ENCODE data around the gene OR2S2. TPM values are rescaled to one million over a fixed set of nuclear protein-coding genes. Genes with fewer than 3 reads are reported as not detected.
A peak's percentile ranks its signal among the peaks of the same experiment; 100 is the strongest.
"Not testable (repeated sequence)": the region's sequence is repeated elsewhere in the genome, so short reads cannot be mapped to it uniquely, and the experiment has no call there.

OR2S2 gene
- total RNA-seq, 2 experiments from 2014 or later, result not detected

DNA sequence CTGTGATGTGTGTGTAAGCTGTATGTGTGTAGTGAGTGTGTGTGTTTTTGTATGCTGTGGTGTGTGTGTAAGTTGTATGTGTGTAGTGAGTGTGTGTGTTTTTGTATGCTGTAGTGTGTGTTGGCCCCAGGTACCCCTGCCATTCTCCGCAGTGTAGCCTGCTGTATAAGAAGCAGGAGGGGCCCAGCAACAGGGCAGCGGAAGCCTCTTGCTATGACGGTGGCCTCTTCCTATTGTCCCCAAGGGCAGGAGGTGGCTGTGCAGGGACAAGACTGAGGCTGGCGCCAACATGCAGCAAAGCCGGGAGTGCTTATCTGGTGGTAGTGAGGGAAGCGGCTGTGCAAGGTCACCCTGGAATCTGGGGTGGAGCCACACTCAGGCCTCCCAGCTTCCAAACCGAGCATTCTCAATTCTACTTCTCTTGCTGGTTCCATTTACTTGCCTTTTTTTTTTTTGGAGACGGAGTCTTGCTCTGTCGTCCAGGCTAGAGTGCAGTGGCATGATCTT lies 43.6 kb downstream of the OR2S2 start:
- H3K36me3 ChIP-seq (ENCODE audit: insufficient read depth, low read length), result no peaks in the 10 kb centered on the region
- H3K79me2 ChIP-seq (ENCODE audit: insufficient read depth, low read depth, low read length), result no peaks in the 10 kb centered on the region
- 0 out of 2 replicates have a peak, but pooled peaks cover 3% of the 10 kb centered on the region for H3K9me3 ChIP-seq (ENCODE audit: low read length)
- no peaks in the 10 kb centered on the region for H4K20me1 ChIP-seq (ENCODE audit: insufficient read depth, low read length)
- H3K27ac ChIP-seq (ENCODE audit: low read depth, low read length, poor library complexity, severe bottlenecking), result no peak overlapping the region
- DNase-seq (ENCODE audit: low spot score), result peak; percentile 10
- TF ChIP-seq, protein P1, sequence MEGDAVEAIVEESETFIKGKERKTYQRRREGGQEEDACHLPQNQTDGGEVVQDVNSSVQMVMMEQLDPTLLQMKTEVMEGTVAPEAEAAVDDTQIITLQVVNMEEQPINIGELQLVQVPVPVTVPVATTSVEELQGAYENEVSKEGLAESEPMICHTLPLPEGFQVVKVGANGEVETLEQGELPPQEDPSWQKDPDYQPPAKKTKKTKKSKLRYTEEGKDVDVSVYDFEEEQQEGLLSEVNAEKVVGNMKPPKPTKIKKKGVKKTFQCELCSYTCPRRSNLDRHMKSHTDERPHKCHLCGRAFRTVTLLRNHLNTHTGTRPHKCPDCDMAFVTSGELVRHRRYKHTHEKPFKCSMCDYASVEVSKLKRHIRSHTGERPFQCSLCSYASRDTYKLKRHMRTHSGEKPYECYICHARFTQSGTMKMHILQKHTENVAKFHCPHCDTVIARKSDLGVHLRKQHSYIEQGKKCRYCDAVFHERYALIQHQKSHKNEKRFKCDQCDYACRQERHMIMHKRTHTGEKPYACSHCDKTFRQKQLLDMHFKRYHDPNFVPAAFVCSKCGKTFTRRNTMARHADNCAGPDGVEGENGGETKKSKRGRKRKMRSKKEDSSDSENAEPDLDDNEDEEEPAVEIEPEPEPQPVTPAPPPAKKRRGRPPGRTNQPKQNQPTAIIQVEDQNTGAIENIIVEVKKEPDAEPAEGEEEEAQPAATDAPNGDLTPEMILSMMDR (conservative IDR thresholded peaks at IDR 0.05; ENCODE audit: low read length), result no peak
- no peak for TF ChIP-seq EZH2phosphoT487 (IDR thresholded peaks at IDR 0.05; ENCODE audit: borderline replicate concordance, low read depth, low read length)
- ChIA-PET POLR2A (interaction anchor here (1.1 kb wide), 1 partner anchor 226 kb away, joined by 3 read pairs; no protein-coding TSS in a partner anchor), CTCF (ENCODE audit: unreplicated experiment) (no interaction called here)
- H3K4me1 ChIP-seq (ENCODE audit: insufficient read depth, low read length, poor library complexity, severe bottlenecking), result peaks cover 4% of the 10 kb centered on the region
- H2AFZ ChIP-seq (ENCODE audit: low read length), result no peak overlapping the region
- intact Hi-C loops (cut with micrococcal nuclease; ENCODE audit: unreplicated experiment), result no loop called here
- BruUV-seq (replicated peaks), result no TSS peak
- H3K4me3 ChIP-seq (ENCODE audit: low read depth, low read length, poor library complexity, severe bottlenecking), result no peak overlapping the region
- H3K9me2 ChIP-seq (ENCODE audit: insufficient read depth, low read length), result no peaks in the 10 kb centered on the region
- no peak overlapping the region for H3K4me2 ChIP-seq (ENCODE audit: low read length)

DNA sequence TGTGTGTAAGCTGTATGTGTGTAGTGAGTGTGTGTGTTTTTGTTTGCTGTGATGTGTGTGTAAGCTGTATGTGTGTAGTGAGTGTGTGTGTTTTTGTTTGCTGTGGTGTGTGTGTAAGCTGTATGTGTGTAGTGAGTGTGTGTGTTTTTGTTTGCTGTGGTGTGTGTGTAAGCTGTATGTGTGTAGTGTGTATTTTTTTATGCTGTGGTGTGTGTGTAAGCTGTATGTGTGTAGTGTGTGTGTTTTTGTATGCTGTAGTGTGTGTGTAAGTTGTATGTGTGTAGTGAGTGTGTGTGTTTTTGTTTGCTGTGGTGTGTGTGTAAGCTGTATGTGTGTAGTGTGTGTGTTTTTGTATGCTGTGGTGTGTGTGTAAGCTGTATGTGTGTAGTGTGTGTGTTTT lies 44.5 kb downstream of the OR2S2 start:
- H3K27ac ChIP-seq (ENCODE audit: low read depth, low read length, poor library complexity, severe bottlenecking); BruUV-seq (replicated peaks); H3K4me3 ChIP-seq (ENCODE audit: low read depth, low read length, poor library complexity, severe bottlenecking); H3K4me2 ChIP-seq (ENCODE audit: low read length); H3K4me1 ChIP-seq (ENCODE audit: insufficient read depth, low read length, poor library complexity, severe bottlenecking); DNase-seq (ENCODE audit: low spot score); H3K36me3 ChIP-seq (ENCODE audit: insufficient read depth, low read length); H2AFZ ChIP-seq (ENCODE audit: low read length); H3K9me2 ChIP-seq (ENCODE audit: insufficient read depth, low read length); H4K20me1 ChIP-seq (ENCODE audit: insufficient read depth, low read length); H3K9me3 ChIP-seq (ENCODE audit: low read length); intact Hi-C loops (cut with micrococcal nuclease; ENCODE audit: unreplicated experiment); CTCF ChIA-PET (ENCODE audit: unreplicated experiment); H3K79me2 ChIP-seq (ENCODE audit: insufficient read depth, low read depth, low read length): not testable (repeated sequence)
- POLR2A ChIA-PET, result interaction anchor here (0.6 to 1.1 kb wide), 2 partner anchors 17 to 25 kb away, joined by 3 to 4 read pairs; no protein-coding TSS in a partner anchor

DNA sequence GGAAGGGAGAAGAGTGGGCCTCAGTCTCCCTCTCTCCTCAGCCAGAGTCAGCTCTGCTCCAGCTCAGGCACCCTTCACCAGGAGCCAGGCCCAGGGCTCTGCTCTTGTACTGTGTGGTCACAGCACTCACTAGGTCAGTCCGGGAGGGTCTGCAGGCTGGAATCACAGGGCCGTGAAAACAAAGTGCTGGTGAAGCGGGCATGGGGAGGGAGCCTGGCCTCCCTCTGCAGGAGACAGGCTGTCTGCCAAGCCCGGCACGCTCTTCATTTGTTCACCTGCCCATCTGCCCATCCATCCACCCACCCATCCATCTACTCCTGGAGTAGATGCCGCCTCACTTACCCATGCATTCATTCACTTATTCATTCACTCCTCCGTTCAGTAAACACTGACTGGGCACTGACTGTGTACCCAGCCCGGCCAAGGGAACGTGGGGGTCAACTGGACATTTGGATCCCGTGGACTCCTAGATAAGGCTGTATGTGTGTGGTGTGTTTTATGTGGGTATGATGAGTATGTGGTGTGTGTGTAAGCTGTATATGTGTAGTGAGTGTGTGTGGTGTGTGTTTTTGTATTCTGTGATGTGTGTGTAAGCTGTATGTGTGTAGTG lies 45.1 kb downstream of the OR2S2 start:
- H3K4me3 ChIP-seq (ENCODE audit: low read depth, low read length, poor library complexity, severe bottlenecking), result no peak overlapping the region
- intact Hi-C loops (cut with micrococcal nuclease; ENCODE audit: unreplicated experiment), result no loop called here
- no peak for DNase-seq (ENCODE audit: low spot score)
- no peak overlapping the region for H3K27ac ChIP-seq (ENCODE audit: low read depth, low read length, poor library complexity, severe bottlenecking)
- peaks cover 4% of the 10 kb centered on the region for H3K4me1 ChIP-seq (ENCODE audit: insufficient read depth, low read length, poor library complexity, severe bottlenecking)
- H4K20me1 ChIP-seq (ENCODE audit: insufficient read depth, low read length), result no peaks in the 10 kb centered on the region
- no TSS peak for BruUV-seq (replicated peaks)
- H3K36me3 ChIP-seq (ENCODE audit: insufficient read depth, low read length), result no peaks in the 10 kb centered on the region
- H3K79me2 ChIP-seq (ENCODE audit: insufficient read depth, low read depth, low read length), result no peaks in the 10 kb centered on the region
- ChIA-PET POLR2A (interaction anchor here (0.6 to 1.1 kb wide), 2 partner anchors 17 to 24 kb away, joined by 3 to 4 read pairs; no protein-coding TSS in a partner anchor), CTCF (ENCODE audit: unreplicated experiment) (no interaction called here)
- no peak for TF ChIP-seq EZH2phosphoT487 (IDR thresholded peaks at IDR 0.05; ENCODE audit: borderline replicate concordance, low read depth, low read length)
- TF ChIP-seq, protein P1 (conservative IDR thresholded peaks at IDR 0.05; ENCODE audit: low read length), result no peak
- no peak overlapping the region for H3K4me2 ChIP-seq (ENCODE audit: low read length)
- no peaks in the 10 kb centered on the region for H3K9me2 ChIP-seq (ENCODE audit: insufficient read depth, low read length)
- 0 out of 2 replicates have a peak, but pooled peaks cover 3% of the 10 kb centered on the region for H3K9me3 ChIP-seq (ENCODE audit: low read length)
- H2AFZ ChIP-seq (ENCODE audit: low read length), result no peak overlapping the region

All from OCI-LY7 (cell line).